Gastrocnemius medialis (tissue), 4 donors: ENCODE measurements around the gene PHKG2.

Source experiments
- POLR2A ChIP-seq, 2 donors: fragments of 450-650 bp; IDR thresholded peaks; one replicate each; pipeline ENCODE4 v1.6.1; 2017; ENCODE audit warnings: antibody characterized with exemption in 2 of 2, mild to moderate bottlenecking in 2 of 2, moderate library complexity in 2 of 2
- TF ChIP-seq, protein P1 (sequence below), 5 experiments: fragments of 450-650 bp in 3 of 5; fragments of 200-600 bp in 2 of 5; sonication (generic) in 2 of 5; IDR thresholded peaks in 4 of 5; conservative IDR thresholded peaks in 1 of 5; 1 replicate in 4 of 5; 2 replicates in 1 of 5; pipeline ENCODE4 v1.5.1; 2016 to 2019; ENCODE audit warnings: antibody characterized with exemption in 5 of 5, mild to moderate bottlenecking in 3 of 5, moderate library complexity in 3 of 5

DNA sequence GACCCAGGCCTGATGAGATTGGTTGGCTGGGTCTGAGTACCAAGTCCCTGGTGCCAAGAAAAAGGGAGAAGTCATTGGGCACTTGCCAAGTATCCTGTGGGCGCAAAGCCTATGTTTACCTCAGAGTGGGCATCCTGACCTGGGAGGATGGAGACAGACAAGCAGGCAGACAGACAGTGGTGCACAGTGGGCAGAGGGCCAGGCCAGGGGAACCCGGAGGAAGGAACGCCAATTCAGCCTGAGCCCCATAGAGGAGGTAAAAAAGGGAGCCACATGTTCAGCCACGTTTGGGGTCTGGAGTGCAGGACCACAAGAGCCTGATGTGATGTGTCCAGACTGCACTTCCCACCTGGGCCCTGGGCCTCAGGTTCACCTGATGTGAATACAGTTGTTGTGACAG is 5.4 kb downstream of the PHKG2 start:
- TF ChIP-seq, protein P1, sequence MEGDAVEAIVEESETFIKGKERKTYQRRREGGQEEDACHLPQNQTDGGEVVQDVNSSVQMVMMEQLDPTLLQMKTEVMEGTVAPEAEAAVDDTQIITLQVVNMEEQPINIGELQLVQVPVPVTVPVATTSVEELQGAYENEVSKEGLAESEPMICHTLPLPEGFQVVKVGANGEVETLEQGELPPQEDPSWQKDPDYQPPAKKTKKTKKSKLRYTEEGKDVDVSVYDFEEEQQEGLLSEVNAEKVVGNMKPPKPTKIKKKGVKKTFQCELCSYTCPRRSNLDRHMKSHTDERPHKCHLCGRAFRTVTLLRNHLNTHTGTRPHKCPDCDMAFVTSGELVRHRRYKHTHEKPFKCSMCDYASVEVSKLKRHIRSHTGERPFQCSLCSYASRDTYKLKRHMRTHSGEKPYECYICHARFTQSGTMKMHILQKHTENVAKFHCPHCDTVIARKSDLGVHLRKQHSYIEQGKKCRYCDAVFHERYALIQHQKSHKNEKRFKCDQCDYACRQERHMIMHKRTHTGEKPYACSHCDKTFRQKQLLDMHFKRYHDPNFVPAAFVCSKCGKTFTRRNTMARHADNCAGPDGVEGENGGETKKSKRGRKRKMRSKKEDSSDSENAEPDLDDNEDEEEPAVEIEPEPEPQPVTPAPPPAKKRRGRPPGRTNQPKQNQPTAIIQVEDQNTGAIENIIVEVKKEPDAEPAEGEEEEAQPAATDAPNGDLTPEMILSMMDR (IDR thresholded peaks at IDR 0.05 in 4 of 5, conservative IDR thresholded peaks at IDR 0.05 in 1 of 5): no peak
- TF ChIP-seq POLR2A (IDR thresholded peaks at IDR 0.05): no peak
